Karpas-422 (cell line): ENCODE data around the gene PPP2R2B. TPM values are rescaled to one million over a fixed set of nuclear protein-coding genes. Genes with fewer than 3 reads are reported as not detected.

Source experiments
- DNase-seq: peaks from one replicate; pipeline ENCODE4 v3.0.0-alpha.2; 2015
- H2AFZ ChIP-seq: fragments of 200-600 bp; sonication (generic); 2 replicates; pipeline ENCODE4 v1.6.1; 2014; ENCODE audit warnings: antibody characterized with exemption, low read length, mixed read lengths
- H3K27ac ChIP-seq: fragments of 200-600 bp; sonication (generic); 2 replicates; pipeline ENCODE4 v1.5.1; 2014; ENCODE audit warnings: mild to moderate bottlenecking, low read length, moderate library complexity
- H3K27me3 ChIP-seq: fragments of 200-600 bp; sonication (generic); 2 replicates; pipeline ENCODE4 v1.6.1; 2014; ENCODE audit warnings: low read length, mixed read lengths
- H3K36me3 ChIP-seq: fragments of 200-600 bp; sonication (generic); 2 replicates; pipeline ENCODE4 v1.6.1; 2014; ENCODE audit warnings: low read length, mixed read lengths; ENCODE audit not compliant: insufficient read depth
- H3K4me1 ChIP-seq: fragments of 200-600 bp; sonication (generic); 2 replicates; pipeline ENCODE4 v1.6.1; 2014; ENCODE audit warnings: mild to moderate bottlenecking, low read length, mixed read lengths
- H3K4me2 ChIP-seq: fragments of 200-600 bp; sonication (generic); 2 replicates; pipeline ENCODE4 v1.6.1; 2014; ENCODE audit warnings: low read length, low read depth, mild to moderate bottlenecking; ENCODE audit not compliant: poor library complexity, severe bottlenecking
- H3K4me3 ChIP-seq: fragments of 200-600 bp; sonication (generic); 2 replicates; pipeline ENCODE4 v1.5.1; 2014; ENCODE audit warnings: mild to moderate bottlenecking, antibody characterized with exemption, low read length, mixed read lengths
- H3K79me2 ChIP-seq: fragments of 200-600 bp; sonication (generic); 2 replicates; pipeline ENCODE4 v1.6.1; 2014; ENCODE audit warnings: mild to moderate bottlenecking, low read length, mixed read lengths
- H3K9ac ChIP-seq: fragments of 200-600 bp; sonication (generic); 2 replicates; pipeline ENCODE4 v1.6.0; 2014; ENCODE audit warnings: low read length
- H3K9me2 ChIP-seq: fragments of 200-600 bp; sonication (generic), shearing (Covaris generic); replicated peaks from 2 replicates; pipeline ENCODE4 v1.6.0; 2014; ENCODE audit warnings: mild to moderate bottlenecking, low read length, moderate library complexity; ENCODE audit not compliant: insufficient read depth
- H3K9me3 ChIP-seq: fragments of 300-700, 200-600 bp; sonication (generic); 2 replicates; pipeline ENCODE4 v1.6.1; 2014; ENCODE audit warnings: low read length, mixed read lengths
- H4K20me1 ChIP-seq: fragments of 200-600 bp; sonication (generic); 2 replicates; pipeline ENCODE4 v1.6.1; 2014; ENCODE audit warnings: mild to moderate bottlenecking, antibody characterized with exemption, low read length, low read depth; ENCODE audit not compliant: insufficient read depth
- total RNA-seq: library from RNA; depleted of rRNA; stranded (reverse); fragments of >200 nt; shearing (Covaris generic); gene quantifications from 2 replicates; pipeline ENCODE4 v1.2.3, GENCODE V29; 2014; ENCODE audit warnings: low replicate concordance

PPP2R2B gene
- total RNA-seq, 1 experiment from 2014 or later = not detected

- H3K9me3 ChIP-seq = no peaks in the 10 kb centered on the region
- H3K27me3 ChIP-seq = no peaks in the 10 kb centered on the region
- no peak overlapping the region for H3K4me2 ChIP-seq
- no peaks in the 10 kb centered on the region for H3K79me2 ChIP-seq
- no peaks in the 10 kb centered on the region for H3K4me1 ChIP-seq
- no peak for DNase-seq
- H3K36me3 ChIP-seq = no peaks in the 10 kb centered on the region
- H3K27ac ChIP-seq = no peak overlapping the region
- no peak overlapping the region for H3K4me3 ChIP-seq
- no peaks in the 10 kb centered on the region for H4K20me1 ChIP-seq
- no peaks in the 10 kb centered on the region for H3K9me2 ChIP-seq
- H2AFZ ChIP-seq = no peak overlapping the region
- H3K9ac ChIP-seq = no peak overlapping the region
Observed at GRCh38 chr5:146582051-146582596, 296.4 kb downstream of the PPP2R2B start.

- no peaks in the 10 kb centered on the region for H3K36me3 ChIP-seq
Observed at GRCh38 chr5:146580237-146580636, 298.3 kb downstream of the PPP2R2B start.

DNA sequence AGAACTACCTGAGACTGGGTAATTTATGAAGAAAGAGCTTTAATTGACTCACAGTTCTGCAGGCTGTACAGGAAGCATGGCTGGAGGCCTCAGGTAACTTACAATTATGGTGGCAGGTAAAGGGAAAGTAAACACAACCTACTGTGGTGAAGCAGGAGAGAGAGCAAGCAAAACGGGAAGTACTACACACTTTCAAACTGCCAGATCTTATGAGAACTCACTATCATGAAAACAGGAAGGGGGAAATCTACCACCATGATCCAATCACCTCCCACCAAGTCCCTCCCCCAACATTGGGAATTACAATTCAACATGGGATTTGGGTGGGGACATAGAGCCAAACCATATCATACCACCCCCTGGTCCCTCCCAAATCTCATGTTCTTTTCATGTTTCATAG is 303.8 kb downstream of the PPP2R2B start:
- no peaks in the 10 kb centered on the region for H3K79me2 ChIP-seq
- no peak overlapping the region for H3K9ac ChIP-seq
- H3K27ac ChIP-seq = no peak overlapping the region
- no peaks in the 10 kb centered on the region for H3K27me3 ChIP-seq
- H4K20me1 ChIP-seq = no peaks in the 10 kb centered on the region
- no peak overlapping the region for H3K4me3 ChIP-seq
- H3K9me2 ChIP-seq = no peaks in the 10 kb centered on the region
- DNase-seq = no peak
- H2AFZ ChIP-seq = no peak overlapping the region
- H3K36me3 ChIP-seq = no peaks in the 10 kb centered on the region
- no peaks in the 10 kb centered on the region for H3K9me3 ChIP-seq
- no peaks in the 10 kb centered on the region for H3K4me1 ChIP-seq
- no peak overlapping the region for H3K4me2 ChIP-seq

More at GRCh38 chr5:146580237-146580636, 298.3 kb downstream of the PPP2R2B start:
- Histone ChIP-seq H3K79me2 (no peaks in the 10 kb centered on the region), H3K9me2 (no peaks in the 10 kb centered on the region), H3K27me3 (no peaks in the 10 kb centered on the region), H4K20me1 (no peaks in the 10 kb centered on the region), H2AFZ (no peak overlapping the region), H3K9me3 (no peaks in the 10 kb centered on the region), H3K9ac (no peak overlapping the region), H3K27ac (no peak overlapping the region), H3K4me3 (no peak overlapping the region), H3K4me2 (no peak overlapping the region), H3K4me1 (no peaks in the 10 kb centered on the region)
- DNase-seq = no peak

GRCh38 chr5:146568161-146568560 is 310.4 kb downstream of the PPP2R2B start:
- no peaks in the 10 kb centered on the region for H3K9me2 ChIP-seq
- no peaks in the 10 kb centered on the region for H3K27me3 ChIP-seq
- DNase-seq = no peak
- H3K9me3 ChIP-seq = no peaks in the 10 kb centered on the region
- H3K4me3 ChIP-seq = no peak overlapping the region
- H3K4me1 ChIP-seq = no peaks in the 10 kb centered on the region
- no peak overlapping the region for H3K9ac ChIP-seq
- H3K27ac ChIP-seq = no peak overlapping the region
- H4K20me1 ChIP-seq = no peaks in the 10 kb centered on the region
- no peak overlapping the region for H2AFZ ChIP-seq
- no peaks in the 10 kb centered on the region for H3K36me3 ChIP-seq
- H3K4me2 ChIP-seq = no peak overlapping the region
- H3K79me2 ChIP-seq = no peaks in the 10 kb centered on the region

DNA sequence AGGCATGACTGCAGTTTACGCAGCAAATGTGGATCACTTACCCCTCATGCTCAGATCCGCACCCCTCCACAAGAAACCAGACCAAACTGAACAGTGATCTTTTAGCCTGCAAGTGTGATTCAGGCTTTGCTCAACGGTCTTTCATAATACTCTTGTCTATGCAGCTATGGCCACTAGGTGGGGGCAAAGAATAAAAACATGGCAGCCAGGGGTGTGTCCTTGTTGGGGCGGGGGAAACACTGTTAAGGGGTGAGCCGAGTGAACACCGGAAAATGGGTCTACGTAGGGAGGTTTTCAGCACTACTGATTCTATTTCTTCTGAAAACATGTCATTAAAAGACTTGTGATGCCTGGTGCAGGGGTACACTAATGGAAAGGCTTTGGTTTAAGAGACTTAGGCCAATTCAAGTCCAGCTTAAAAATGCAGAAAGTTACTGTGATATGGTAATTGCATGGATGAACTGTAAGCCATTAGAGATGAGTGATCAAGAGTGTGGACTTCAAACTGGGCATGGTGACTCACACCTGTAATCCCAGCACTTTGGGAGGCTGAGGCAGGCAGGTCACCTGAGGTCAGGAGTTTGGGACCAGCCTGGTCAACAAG is 312.7 kb downstream of the PPP2R2B start:
- no peaks in the 10 kb centered on the region for H3K9me2 ChIP-seq
- H2AFZ ChIP-seq = peak overlapping the region; percentile 65; the same call in 1 of the 2 replicates
- no peaks in the 10 kb centered on the region for H3K27me3 ChIP-seq
- H3K9ac ChIP-seq = no peak overlapping the region
- no peaks in the 10 kb centered on the region for H3K36me3 ChIP-seq
- no peak overlapping the region for H3K27ac ChIP-seq
- H3K4me1 ChIP-seq = no peaks in the 10 kb centered on the region
- H3K79me2 ChIP-seq = no peaks in the 10 kb centered on the region
- no peaks in the 10 kb centered on the region for H4K20me1 ChIP-seq
- no peak overlapping the region for H3K4me2 ChIP-seq
- DNase-seq = peak; percentile 89
- H3K4me3 ChIP-seq = no peak overlapping the region
- H3K9me3 ChIP-seq = no peaks in the 10 kb centered on the region

DNA sequence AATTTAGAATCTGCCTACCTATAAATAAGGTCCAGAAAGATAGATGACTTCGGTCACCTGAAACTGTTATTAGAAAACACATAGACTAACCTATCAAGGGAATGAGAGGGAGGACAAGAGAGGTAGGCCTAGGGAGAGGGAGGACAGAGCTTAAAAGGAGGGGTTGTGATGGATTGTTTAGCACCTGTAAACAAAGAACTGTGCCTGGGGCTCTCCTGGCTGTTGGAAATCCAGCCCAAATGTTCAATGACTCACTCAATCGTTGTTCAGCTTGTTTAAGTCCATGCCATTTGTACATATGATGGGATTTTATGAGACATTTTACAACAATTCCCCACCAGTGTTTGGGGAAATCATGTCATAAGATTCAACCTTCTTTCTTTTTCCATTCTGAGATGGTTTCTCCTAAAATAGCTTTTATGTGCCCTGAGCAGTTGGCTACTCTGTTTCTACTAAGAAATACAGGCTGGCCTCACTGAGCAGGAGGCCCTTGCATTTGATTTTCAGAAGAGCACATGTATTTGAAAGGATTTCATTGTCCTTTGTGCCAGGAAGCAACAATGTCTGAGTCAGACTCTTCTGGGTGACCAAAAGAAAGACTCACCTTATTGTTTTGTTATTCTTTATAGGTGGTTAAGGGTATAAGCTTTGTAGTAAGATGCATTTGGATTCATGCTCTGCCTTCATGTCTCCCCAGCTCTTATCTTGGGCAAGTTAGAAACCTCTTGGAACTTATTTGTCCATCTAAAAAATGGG is 314.4 kb downstream of the PPP2R2B start:
- no peak overlapping the region for H3K9ac ChIP-seq

GRCh38 chr5:146562461-146562860 is 316.1 kb downstream of the PPP2R2B start:
- Histone ChIP-seq H3K9me2 (no peaks in the 10 kb centered on the region), H4K20me1 (no peaks in the 10 kb centered on the region), H3K9ac (no peak overlapping the region), H3K4me1 (no peaks in the 10 kb centered on the region), H3K4me3 (no peak overlapping the region), H3K27me3 (no peaks in the 10 kb centered on the region), H3K27ac (no peak overlapping the region), H2AFZ (no peak overlapping the region), H3K9me3 (no peaks in the 10 kb centered on the region), H3K79me2 (no peaks in the 10 kb centered on the region), H3K4me2 (no peak overlapping the region), H3K36me3 (no peaks in the 10 kb centered on the region)
- DNase-seq = no peak

More for the DNA sequence above, 314.4 kb downstream of the PPP2R2B start:
- Histone ChIP-seq H3K4me2 (no peak overlapping the region), H3K9me3 (no peaks in the 10 kb centered on the region), H3K27me3 (no peaks in the 10 kb centered on the region), H3K79me2 (no peaks in the 10 kb centered on the region), H4K20me1 (no peaks in the 10 kb centered on the region), H3K27ac (no peak overlapping the region), H3K4me3 (no peak overlapping the region), H3K9me2 (no peaks in the 10 kb centered on the region), H3K4me1 (no peaks in the 10 kb centered on the region), H3K36me3 (no peaks in the 10 kb centered on the region), H2AFZ (no peak overlapping the region)
- DNase-seq = no peak

DNA sequence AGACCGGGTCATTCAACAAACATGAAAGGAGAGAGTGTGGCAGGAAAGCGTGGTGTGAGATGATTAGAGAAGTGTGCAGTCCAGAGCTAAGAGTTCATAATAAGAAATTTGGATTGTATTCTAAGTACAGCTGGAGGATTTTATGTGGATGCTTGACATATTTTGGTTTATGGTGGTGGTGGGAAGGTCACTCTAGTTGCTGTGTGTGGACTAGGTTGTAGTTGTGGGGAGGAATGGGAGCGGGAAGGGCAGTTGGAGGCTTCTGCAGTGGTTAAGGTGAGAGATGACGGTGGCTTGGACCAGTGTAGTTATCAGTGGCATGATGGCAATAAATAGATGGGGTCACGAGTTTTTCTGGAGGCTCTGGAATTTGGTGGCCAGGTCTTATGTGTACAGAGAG is 316.8 kb downstream of the PPP2R2B start:
- Histone ChIP-seq H3K79me2 (no peaks in the 10 kb centered on the region), H3K9me3 (no peaks in the 10 kb centered on the region), H3K4me1 (no peaks in the 10 kb centered on the region), H3K27ac (no peak overlapping the region), H4K20me1 (no peaks in the 10 kb centered on the region), H3K36me3 (no peaks in the 10 kb centered on the region), H3K27me3 (no peaks in the 10 kb centered on the region), H2AFZ (no peak overlapping the region), H3K9ac (no peak overlapping the region), H3K4me2 (no peak overlapping the region), H3K4me3 (no peak overlapping the region), H3K9me2 (no peaks in the 10 kb centered on the region)
- no peak for DNase-seq
